GM12891 (cell line): Measurements from ENCODE around the gene OR2AK2.

ENCODE experiments used
- DNase-seq: peaks from one replicate; pipeline ENCODE4 v3.0.0; 2011; ENCODE audit warnings: low spot score; ENCODE audit not compliant: insufficient read length
- FAIRE-seq: peaks from 2 replicates; lab custom pipeline; 2011; peaks lifted over from hg19 to GRCh38; lab: Jason Lieb, UNC
- PAX5 ChIP-seq: IDR thresholded peaks from 2 replicates; pipeline ENCODE4 v1.6.1; 2011; ENCODE audit warnings: low read length, moderate library complexity, mild to moderate bottlenecking; ENCODE audit not compliant: insufficient read depth, severe bottlenecking
- POLR2A ChIP-seq: IDR thresholded peaks from 2 replicates; pipeline ENCODE4 v1.6.1; 2011; ENCODE audit warnings: low read depth, low read length, control low read depth
- POLR2AphosphoS5 ChIP-seq: IDR thresholded peaks from 2 replicates; pipeline ENCODE4 v1.6.1; 2011; ENCODE audit warnings: low read depth, low read length, control low read depth
- POU2F2 ChIP-seq: IDR thresholded peaks from 2 replicates; pipeline ENCODE4 v1.6.1; 2011; ENCODE audit warnings: low read depth, mild to moderate bottlenecking, control low read depth, low read length, moderate library complexity
- SPI1 ChIP-seq: IDR thresholded peaks from 2 replicates; pipeline ENCODE4 v1.6.1; 2011; ENCODE audit warnings: low read depth, low read length, control low read depth
- TAF1 ChIP-seq: IDR thresholded peaks from 2 replicates; pipeline ENCODE4 v1.6.1; 2011; ENCODE audit warnings: low read depth, low read length, control low read depth

OR2AK2 gene

GRCh38 chr1:247953408-247953807 is 11.6 kb upstream of the OR2AK2 start:
- FAIRE-seq (no peak), DNase-seq (no peak)
- TF ChIP-seq PAX5, result no peak
- no peak for TF ChIP-seq TAF1
- TF ChIP-seq POLR2A, result no peak
- no peak for TF ChIP-seq SPI1
- no peak for TF ChIP-seq POU2F2
- no peak for TF ChIP-seq POLR2AphosphoS5

GRCh38 chr1:247961791-247962190 is 3.2 kb upstream of the OR2AK2 start:
- DNase-seq (no peak), FAIRE-seq (no peak)
- TF ChIP-seq POLR2A (no peak), PAX5 (no peak), SPI1 (no peak), TAF1 (no peak), POU2F2 (no peak), POLR2AphosphoS5 (no peak)

- DNase-seq, result no peak
- no peak for FAIRE-seq
- TF ChIP-seq SPI1 (no peak), POLR2AphosphoS5 (no peak), POU2F2 (no peak), PAX5 (no peak), TAF1 (no peak), POLR2A (no peak)
Measured at GRCh38 chr1:247962911-247963588, 2.0 kb upstream of the OR2AK2 start.

GRCh38 chr1:247966532-247967204 is 1.6 kb downstream of the OR2AK2 start:
- TF ChIP-seq PAX5 (no peak), SPI1 (peak; percentile 80), POLR2AphosphoS5 (no peak)
- no peak for DNase-seq
- peak; percentile 59 for FAIRE-seq

GRCh38 chr1:247992986-247993385 is 28.0 kb downstream of the OR2AK2 start:
- TF ChIP-seq PAX5, result no peak
- no peak for FAIRE-seq
- DNase-seq, result no peak

- FAIRE-seq, result no peak
- no peak for TF ChIP-seq POLR2AphosphoS5
- no peak for TF ChIP-seq SPI1
- no peak for TF ChIP-seq POU2F2
- TF ChIP-seq TAF1, result no peak
- TF ChIP-seq POLR2A, result no peak
- no peak for TF ChIP-seq PAX5
Measured at GRCh38 chr1:247998811-247999210, 33.8 kb downstream of the OR2AK2 start.

GRCh38 chr1:248000169-248000568 is 35.1 kb downstream of the OR2AK2 start:
- DNase-seq (no peak), FAIRE-seq (no peak)
- TF ChIP-seq TAF1 (no peak), POU2F2 (no peak), SPI1 (no peak), POLR2AphosphoS5 (no peak), PAX5 (no peak), POLR2A (no peak)

More at GRCh38 chr1:247998811-247999210, 33.8 kb downstream of the OR2AK2 start:
- DNase-seq, result no peak

- no peak for DNase-seq
- no peak for FAIRE-seq
- TF ChIP-seq POU2F2, result no peak
- TF ChIP-seq PAX5, result no peak
- TF ChIP-seq TAF1, result no peak
- no peak for TF ChIP-seq POLR2A
- no peak for TF ChIP-seq POLR2AphosphoS5
- TF ChIP-seq SPI1, result no peak
Measured at GRCh38 chr1:248007778-248008177, 42.7 kb downstream of the OR2AK2 start.

- DNase-seq, result no peak
- no peak for FAIRE-seq
Measured at GRCh38 chr1:248009681-248010080, 44.6 kb downstream of the OR2AK2 start.

GRCh38 chr1:248013229-248013710 is 48.2 kb downstream of the OR2AK2 start, which contains the start of gene OR2L5:
TSS of gene OR2L5 (plus strand) at chr1:248013660. CDS start at chr1:248021948, 8,288 bp downstream.
- no peak for FAIRE-seq
- TF ChIP-seq POLR2A, result no peak
- no peak for TF ChIP-seq POU2F2
- TF ChIP-seq SPI1, result no peak
- TF ChIP-seq POLR2AphosphoS5, result no peak
- no peak for TF ChIP-seq TAF1
- no peak for TF ChIP-seq PAX5
- no peak for DNase-seq

More at GRCh38 chr1:248009681-248010080, 44.6 kb downstream of the OR2AK2 start:
- no peak for TF ChIP-seq SPI1
- no peak for TF ChIP-seq PAX5
- no peak for TF ChIP-seq TAF1
- TF ChIP-seq POLR2A, result no peak
- no peak for TF ChIP-seq POLR2AphosphoS5
- no peak for TF ChIP-seq POU2F2

- FAIRE-seq (no peak), DNase-seq (no peak)
- TF ChIP-seq SPI1, result no peak
- TF ChIP-seq TAF1, result no peak
- no peak for TF ChIP-seq PAX5
- TF ChIP-seq POLR2AphosphoS5, result no peak
- TF ChIP-seq POU2F2, result no peak
- TF ChIP-seq POLR2A, result no peak
Measured at GRCh38 chr1:248015803-248016202, 50.8 kb downstream of the OR2AK2 start.
